UCSD-AML1 (cell line): ENCODE results near the gene CAP2.

Experiments
- DNase-seq: peaks from one replicate; lab custom pipeline; 2025; ENCODE audit not compliant: unreplicated experiment; lab: John Stamatoyannopoulos, UW

CAP2 gene

DNA sequence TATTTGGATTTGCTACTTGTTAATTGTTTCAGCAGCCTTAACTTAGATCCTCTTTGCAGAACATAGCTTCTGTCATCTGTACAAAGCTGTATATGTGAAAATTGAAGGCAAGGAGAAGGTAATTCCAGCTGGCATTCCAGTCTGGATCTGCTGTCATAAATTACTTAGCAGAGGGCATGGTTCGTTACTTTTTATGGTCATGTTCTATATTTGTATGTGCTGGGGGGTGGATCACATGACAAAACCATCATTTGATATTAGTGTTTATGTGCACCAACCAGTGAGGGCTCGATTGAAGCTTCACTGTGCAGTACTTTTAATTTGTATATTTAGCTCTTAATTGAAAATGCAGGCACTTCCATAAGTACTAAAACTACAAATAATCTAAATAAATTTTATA is 80.2 kb downstream of the CAP2 start:
- no peak for DNase-seq

DNA sequence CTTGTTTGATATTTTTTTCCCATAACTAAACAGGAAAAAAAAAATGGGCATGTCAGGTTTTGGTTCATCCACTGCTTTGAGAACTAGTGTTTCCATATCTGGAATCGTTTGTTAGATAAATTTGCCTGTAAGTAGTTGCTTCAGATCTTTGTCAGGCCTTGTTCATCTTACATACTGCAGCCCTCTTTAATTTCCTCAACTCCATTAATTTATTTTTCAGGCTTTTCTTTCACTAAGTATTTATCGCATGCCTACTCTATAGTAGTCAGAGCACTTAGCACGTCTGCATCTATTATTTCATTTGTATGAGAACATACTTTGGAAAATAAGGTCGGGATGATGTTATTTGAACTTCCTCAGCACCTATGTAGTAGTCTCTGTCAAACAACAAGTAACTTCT is 80.9 kb downstream of the CAP2 start:
- no peak for DNase-seq

GRCh38 chr6:17475606-17476244 is 82.3 kb downstream of the CAP2 start:
- DNase-seq: no peak

- no peak for DNase-seq
These were observed 83.1 kb downstream of the CAP2 start for GRCh38 chr6:17476511-17476910.

DNA sequence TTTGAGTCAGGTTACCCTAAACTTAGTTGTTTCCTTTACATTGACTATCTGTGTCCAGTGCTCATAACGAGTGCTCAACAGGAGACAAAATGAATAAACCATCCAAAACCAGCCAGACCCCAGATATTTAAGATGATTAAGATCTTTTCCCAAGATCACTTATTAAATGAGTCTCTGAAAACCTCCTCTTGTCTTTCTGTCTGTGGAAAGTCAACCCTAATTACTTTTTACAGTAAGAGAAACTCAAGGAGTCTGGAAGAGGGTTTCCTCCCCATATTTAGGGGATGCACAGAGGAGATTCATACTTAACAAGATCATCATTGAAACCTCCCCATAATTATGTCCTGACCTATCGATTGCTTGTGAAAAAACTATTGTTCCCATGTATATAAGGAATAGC is 84.0 kb downstream of the CAP2 start:
- DNase-seq: no peak

DNA sequence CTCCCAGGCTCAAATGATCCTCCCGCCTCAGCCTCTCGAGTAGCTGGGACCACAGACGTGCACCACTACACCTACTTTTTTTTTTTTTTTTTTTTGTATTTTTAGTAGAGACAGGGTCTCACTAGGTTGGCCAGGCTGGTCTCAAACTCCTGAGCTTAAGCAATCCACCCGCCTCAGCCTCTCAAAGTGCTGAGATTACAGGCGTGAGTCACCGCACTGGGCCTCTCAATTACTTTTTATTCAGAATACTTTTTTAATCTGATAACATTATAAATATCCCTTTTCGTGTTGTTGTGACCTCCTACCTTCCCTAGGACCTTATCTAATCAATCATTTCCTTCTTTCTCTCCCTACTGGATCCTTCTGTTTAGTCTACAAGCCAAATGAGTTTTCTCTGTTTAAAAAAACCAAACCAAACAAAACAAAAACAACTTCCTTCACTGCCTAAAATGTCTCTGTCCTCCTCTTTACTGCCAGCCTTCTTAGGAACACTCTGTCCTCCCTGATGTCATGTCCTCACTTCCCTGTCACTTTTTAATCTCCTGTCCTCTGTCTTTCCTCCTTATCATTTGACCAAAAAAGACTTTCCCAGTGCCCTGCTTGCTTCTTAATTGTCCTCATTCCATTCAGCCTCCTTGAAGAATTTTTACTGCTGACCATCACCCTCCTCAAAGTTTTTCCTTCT is 85.0 kb downstream of the CAP2 start:
- no peak for DNase-seq

- DNase-seq: no peak
These were observed 85.6 kb downstream of the CAP2 start for GRCh38 chr6:17478946-17479345.

DNA sequence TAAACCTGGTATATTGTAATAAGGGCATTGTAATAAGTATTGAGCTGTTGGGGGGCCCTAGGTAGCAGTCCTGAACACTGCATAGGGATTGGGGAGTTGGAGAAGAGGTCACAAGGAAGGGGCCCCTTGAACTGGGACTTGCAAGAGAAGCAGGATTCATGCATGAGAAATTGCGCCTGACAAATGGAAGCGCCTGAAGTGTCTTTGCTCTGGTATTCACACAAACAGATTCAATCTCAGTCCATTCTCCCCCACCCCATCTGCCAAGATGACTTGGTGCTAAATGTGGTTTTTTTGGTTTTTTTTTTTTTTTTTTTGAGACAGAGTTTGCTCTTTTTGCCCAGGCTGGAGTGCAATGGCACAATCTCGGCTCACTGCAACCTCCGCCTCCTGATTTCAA is 87.1 kb downstream of the CAP2 start:
- DNase-seq: no peak

DNA sequence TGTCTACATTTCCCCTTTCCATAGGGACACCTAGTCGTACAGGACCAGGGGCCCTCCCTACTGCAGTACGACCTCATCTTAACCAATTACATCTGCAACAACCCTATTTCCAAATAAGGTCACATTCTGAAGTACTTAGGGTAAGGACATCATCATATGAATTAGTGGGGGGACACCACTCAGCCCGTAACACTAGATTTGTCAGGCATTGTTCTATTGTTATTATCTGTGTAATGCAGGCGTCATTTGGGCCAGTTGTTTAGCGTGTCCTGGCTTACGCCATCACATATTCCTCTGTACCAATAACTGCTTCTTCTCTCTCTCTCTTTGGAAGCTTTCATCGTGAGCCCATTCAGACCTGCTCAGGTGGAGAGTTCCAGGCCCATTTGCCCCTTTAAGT is 89.3 kb downstream of the CAP2 start:
- DNase-seq: no peak

DNA sequence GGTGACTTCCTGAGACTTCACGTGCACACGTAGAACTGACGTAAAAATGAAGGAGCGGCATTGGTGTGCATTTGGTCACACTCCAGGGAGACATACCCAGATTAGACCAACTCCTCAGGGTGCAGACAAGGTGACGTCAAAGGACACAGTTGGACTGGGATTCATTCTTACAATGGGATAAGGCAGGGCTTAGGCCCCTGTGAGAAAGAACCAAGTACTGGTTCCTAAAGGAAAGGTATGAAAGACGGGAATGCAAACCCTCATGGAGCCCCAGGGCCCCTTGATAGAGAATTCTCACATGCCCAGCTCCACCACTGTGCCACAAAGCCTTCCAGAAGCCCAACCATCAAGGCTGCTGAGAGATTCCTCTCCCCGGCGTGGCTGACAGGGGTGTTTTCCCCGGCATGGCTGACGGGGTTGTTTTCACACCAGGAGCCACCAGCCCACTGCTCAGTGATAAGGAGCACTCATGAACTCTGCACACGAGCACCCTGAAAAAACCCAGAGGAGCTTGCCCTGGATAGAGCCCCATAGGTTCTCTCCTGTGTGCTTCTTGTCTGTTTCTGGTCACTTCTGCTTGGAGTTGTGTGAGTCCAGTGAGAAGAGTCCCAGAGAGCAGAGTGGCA is 90.1 kb downstream of the CAP2 start:
- DNase-seq: no peak

DNA sequence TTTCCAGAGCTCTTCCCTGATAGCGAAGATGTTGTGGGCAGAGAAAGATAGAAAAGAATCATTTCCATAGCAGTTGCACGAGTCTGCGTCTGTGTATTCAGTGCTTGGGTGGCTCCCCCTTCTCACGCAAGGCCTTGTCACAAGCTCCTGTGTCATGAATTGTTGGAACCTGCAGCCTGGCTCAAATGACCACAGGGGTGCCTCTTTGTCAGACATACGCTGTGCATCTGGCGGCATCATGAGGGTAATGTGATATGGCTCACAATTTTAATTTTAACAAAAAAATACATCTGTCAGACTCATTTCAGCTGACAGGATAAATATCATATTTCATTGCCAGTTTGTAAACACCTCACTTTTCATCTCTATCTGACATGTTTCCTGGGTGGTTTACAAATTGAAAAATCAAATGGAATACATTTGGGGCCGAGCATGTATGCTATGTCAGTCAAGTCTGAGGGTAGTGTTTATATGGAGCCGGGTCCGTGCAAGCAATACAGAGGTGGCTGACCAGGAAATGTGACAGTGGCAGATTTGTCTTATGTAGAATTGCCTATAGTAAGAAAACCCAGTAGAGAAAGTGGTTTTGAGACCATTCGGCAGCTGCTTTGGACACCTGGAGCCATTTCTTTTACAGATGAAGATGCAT is 90.9 kb downstream of the CAP2 start:
- no peak for DNase-seq

DNA sequence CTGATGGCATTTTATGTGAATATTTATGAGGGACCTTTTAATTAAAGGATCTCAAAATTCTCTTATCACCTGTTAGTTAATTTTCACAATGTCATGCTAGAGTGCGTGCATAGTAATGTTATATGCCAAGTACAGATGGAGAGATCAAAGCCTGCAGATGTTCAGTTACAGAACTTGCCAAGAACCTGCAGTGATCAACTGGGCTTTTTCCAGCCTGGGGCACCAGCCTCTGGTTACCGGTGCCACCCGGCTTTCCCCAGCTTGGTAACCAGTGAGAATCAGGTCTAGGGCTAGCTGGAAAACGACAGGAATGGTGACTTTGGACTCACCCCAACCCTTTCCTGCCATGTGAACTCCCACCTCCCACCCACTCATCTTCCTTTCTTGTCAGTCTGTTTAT is 91.8 kb downstream of the CAP2 start:
- no peak for DNase-seq

GRCh38 chr6:17485946-17486345 is 92.6 kb downstream of the CAP2 start:
- DNase-seq: no peak

GRCh38 chr6:17486680-17487079 is 93.3 kb downstream of the CAP2 start:
- no peak for DNase-seq

- no peak for DNase-seq
These were observed 97.3 kb downstream of the CAP2 start for GRCh38 chr6:17490724-17491123.

GRCh38 chr6:17491416-17492142 is 98.2 kb downstream of the CAP2 start:
- DNase-seq: no peak

DNA sequence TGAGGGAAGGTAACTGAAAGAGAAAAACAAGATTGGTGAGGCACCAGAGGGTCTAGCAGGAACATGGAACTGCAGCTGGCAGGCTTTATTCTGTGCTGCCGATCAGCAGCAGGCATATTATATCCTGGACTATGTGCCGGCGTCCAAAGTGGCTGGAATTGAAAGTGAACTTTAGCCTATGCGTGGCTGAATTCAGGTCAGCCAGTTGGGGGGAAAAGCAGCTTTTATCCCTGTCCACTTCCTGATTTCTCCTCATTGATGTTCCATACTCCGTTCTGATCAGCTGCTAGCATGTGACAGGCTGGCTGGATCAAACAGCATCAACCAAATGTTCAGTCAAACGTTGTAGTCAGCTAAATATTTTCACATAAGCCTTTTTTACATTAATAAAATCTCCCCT is 99.0 kb downstream of the CAP2 start:
- no peak for DNase-seq

DNA sequence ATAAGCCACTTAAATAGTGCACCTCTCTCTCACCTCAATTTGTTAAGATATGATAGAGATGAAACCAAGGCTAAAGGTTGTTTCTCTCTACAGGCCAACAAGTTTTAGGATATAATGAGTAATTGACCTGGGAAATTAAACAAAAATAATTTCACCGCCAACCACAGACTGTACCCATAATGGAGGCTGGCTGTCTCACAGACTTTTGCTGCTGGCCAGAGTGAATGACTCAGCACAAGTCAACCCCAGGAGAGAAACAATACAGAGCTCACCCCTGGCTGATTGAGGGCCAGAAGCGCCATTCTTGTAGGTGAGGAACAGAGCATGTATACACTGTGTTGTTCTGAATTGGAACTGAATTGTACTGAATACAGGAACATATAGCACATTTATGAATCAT is 99.9 kb downstream of the CAP2 start:
- no peak for DNase-seq

- DNase-seq: no peak
These were observed 100.8 kb downstream of the CAP2 start for GRCh38 chr6:17494177-17494576.

DNA sequence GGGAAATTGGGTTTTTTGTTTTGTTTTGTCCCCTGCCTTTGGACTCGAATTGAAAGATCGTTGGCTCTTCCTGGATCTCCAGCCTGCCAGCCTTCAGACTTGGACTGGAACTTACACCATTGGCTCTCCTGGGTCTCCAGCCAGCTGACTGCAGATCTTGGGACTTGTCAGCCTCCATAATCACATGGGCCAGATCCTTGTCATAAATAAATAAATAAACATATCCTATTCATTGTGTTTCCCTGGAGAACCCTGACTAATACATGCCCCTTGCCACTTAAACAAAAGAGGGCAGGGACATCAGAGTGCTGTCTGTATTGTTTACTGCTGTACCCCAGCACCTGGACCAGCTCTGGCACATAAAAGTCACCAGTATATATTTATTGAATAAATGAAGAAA is 101.5 kb downstream of the CAP2 start:
- no peak for DNase-seq

- DNase-seq: no peak
These were observed 104.2 kb downstream of the CAP2 start for GRCh38 chr6:17497535-17498095.
